Stimulated activated CD8-positive, alpha-beta memory T cell treated with anti-CD3 and anti-CD28 coated beads, Interleukin-7, amount 100 ng/mL, for 24 hours (primary cell): ENCODE measurements around the gene DNAAF9.

Source experiments
- DNase-seq: peaks from one replicate; pipeline ENCODE4 v3.0.0-alpha.2; 2020; ENCODE audit warnings: low read depth

DNAAF9 gene

GRCh38 chr20:3371754-3372153 lies 35.7 kb downstream of the DNAAF9 start:
- no peak for DNase-seq

DNA sequence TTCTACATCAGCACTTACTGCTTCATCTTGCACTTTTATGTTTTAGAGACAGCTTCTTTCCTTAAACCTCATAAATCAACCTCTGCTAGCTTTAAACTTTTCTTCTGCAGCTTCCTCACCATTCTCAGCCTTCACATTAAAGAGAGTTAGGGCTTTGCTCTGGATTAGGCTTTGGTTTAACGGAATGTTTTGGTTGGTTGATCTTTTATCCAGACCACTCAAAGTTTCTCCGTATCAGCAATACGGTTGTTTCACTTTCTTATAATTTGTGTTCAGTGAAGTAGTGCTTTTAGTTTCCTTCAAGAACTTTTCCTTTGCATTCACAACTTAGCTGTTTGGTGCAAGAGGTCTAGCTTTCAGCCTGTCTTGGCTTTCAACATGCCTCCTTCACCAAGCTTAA lies 40.4 kb downstream of the DNAAF9 start:
- DNase-seq, result no peak

DNA sequence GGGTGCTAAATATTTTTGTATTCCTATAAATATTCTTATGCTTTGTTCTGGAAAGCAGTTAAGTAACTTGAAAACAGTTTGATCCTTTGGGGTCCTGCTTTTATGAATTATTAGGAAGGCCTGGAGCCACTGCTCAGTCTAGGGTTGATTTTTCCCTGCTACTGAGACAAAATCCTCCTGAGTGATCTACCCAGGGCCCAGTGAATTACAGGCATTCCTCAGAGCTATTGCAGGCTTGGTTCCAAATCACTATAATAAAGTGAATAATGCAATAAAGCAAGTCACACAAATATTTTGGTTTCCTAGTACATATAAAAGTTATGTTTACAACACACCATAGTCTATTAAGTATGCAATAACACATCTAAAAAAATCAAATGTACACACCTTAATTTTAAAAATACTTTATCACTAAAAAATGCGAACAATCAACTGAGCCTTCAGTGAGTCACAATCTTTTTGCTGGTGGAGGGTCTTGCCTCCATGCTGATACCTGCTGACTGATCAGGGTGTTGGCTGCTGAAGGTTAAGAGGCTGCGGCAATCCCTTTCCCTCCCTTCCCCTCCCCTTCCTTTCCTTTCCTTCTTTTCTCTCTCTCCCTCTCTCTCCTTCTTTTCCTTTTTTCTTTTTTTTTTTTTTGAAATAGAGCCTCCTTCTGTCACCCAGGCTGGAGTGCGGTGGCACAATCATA lies 43.0 kb downstream of the DNAAF9 start:
- DNase-seq, result no peak

DNA sequence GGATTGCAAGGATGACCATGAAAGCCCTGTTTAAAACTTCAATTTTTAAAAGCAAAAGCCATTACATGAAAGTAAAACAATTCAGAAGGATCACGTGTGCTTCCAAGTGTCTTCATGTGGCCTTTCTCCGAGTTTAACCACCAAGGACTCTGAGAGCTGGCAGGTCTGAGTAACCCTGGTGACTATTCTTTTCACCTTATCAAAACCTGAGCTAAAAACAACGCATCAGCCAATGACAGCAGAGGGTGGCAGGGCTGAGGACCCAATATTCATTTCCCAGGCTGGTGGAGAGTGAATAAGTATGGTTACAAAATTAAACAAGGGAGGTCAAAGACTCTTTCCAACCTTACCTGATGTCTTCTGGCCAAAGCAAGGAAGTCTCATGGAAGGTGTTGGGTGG lies 46.7 kb downstream of the DNAAF9 start:
- no peak for DNase-seq

DNA sequence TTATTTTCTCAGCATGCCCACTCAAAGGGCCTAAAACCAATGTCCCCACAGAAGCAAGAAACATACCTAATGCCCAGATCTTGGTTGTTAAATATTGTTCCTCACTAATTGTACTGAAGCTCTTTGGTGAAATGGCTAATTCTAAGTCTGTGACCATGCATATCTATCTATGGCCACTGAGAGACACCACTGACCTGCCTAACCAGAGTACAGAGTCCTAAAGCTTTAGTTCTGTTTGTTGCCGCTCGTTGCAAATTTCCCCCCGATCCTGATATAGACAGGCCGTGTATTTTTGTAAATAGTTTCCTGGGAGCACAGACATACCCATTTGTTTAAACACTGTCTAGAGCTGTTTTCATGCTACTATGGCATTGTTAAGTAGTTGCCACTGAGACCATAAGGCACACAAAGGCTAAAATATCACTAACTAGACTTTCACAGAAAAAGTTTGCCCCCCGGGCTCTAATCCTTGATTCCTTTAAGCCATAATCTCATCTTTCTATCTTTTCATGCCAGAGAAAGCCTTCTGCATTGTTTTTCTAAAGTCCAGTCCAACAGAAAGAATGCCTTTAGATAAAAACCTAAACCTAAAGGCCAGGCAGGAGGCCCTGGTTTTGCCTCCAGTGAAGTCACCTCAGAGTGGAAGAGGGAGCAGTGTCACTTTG lies 48.7 kb downstream of the DNAAF9 start:
- no peak for DNase-seq
